Heart right ventricle (tissue), 16 donors: Measurements from ENCODE around the gene PASK. TPM values are rescaled to one million over a fixed set of nuclear protein-coding genes. Genes with fewer than 3 reads are reported as not detected.

Source experiments
- ATAC-seq, 8 donors: fragments of 200-7000 bp; cut with Tn5 transposase; one replicate each; pipeline ENCODE4 v1.9.1; 2020; ENCODE audit warnings: mild to moderate bottlenecking in 8 of 8, moderate library complexity in 8 of 8, moderate number of reproducible peaks in 1 of 8
- DNase-seq, 2 donors: peaks; one replicate each; pipeline ENCODE4 v3.0.0-alpha.2; 2020
- H3K27ac ChIP-seq, 10 donors: fragments of 200-600 bp; sonication (generic) in 2 of 10; one replicate each; pipeline versions ENCODE4 v1.5.0 to v1.8.0; 2020 to 2022; ENCODE audit warnings: mild to moderate bottlenecking in 3 of 10
- H3K27me3 ChIP-seq, 7 donors: fragments of 200-600 bp; one replicate each; pipeline ENCODE4 v1.8.0; 2021 to 2022; ENCODE audit warnings: mild to moderate bottlenecking in 2 of 7
- H3K36me3 ChIP-seq, 9 donors: fragments of 200-600 bp; sonication (generic) in 1 of 9; one replicate each; pipeline versions ENCODE4 v1.5.0 to v1.8.0; 2020 to 2022; ENCODE audit warnings: mild to moderate bottlenecking in 2 of 9
- H3K4me1 ChIP-seq, 9 donors: fragments of 200-600 bp; sonication (generic) in 1 of 9; one replicate each; pipeline versions ENCODE4 v1.5.0 to v1.8.0; 2020 to 2022; ENCODE audit warnings: mild to moderate bottlenecking in 4 of 9
- H3K4me3 ChIP-seq, 10 donors: fragments of 200-600 bp; sonication (generic) in 2 of 10; one replicate each; pipeline versions ENCODE4 v1.5.0 to v1.8.0; 2020 to 2022; ENCODE audit warnings: mild to moderate bottlenecking in 7 of 10, moderate library complexity in 2 of 10
- H3K9me3 ChIP-seq, 11 donors: fragments of 200-600 bp in 10 of 11; sonication (generic) in 2 of 11; one replicate each; pipeline versions ENCODE4 v1.5.0 to v1.8.0; 2013 to 2022; ENCODE audit warnings: mild to moderate bottlenecking in 2 of 11, control low read depth in 1 of 11, moderate library complexity in 1 of 11
- WGBS, 2 donors: extraction: QIAGEN DNeasy Blood & Tissue Kit; methylation state at CpG; one replicate each; pipeline ENCODE4 v1.1.7; 2013; ENCODE audit warnings: inconsistent platforms in 1 of 2; 5-methylcytosine and 5-hydroxymethylcytosine counted together
- intact Hi-C, 10 donors: fragments of 100-400 bp; cut with DNase I; formaldehyde crosslinking; loops; one replicate each; pipeline versions ENCODE4 v1.11.1 to v1.14.2; 2022
- polyA plus RNA-seq, 2 donors: library from polyadenylated mRNA; stranded (reverse); fragments of 200-250 nt; gene quantifications; one replicate each; pipeline ENCODE4 v1.2.3, GENCODE V29; 2013
- total RNA-seq, 10 donors: library from RNA; stranded (reverse); fragmentation: NEBNext Ultra II Directional in 3 of 10; extraction: Animal tissue kit (Norgen Biotek cat#: 25700) in 3 of 10; gene quantifications; one replicate each; pipeline versions ENCODE4 v1.2.1 to v1.2.4, GENCODE V29; 2021 to 2023
- TF ChIP-seq, protein P1 (sequence below), 9 donors: fragments of 200-600 bp; sonication (generic) in 2 of 9; IDR thresholded peaks; one replicate each; pipeline versions ENCODE4 v1.5.0 to v1.8.0; 2021 to 2022; ENCODE audit warnings: antibody characterized with exemption in 9 of 9, mild to moderate bottlenecking in 5 of 9, moderate library complexity in 1 of 9
- donor health status: Arrhythmogenic right ventricular cardiomyopathy.
- donor health status: ischemic (EF 13 %, LVEDD 7.1; RV severe dilation, severe dysfunction).
- donor health status: healthy with polysubstance abuse.
- donor health status: DM: no; HTN: yes; CAD: no.
- donor health status: DM: no; HTN: no; CAD: no.
- donor health status: ischemic (EF 25% LVEDD 6.9; RV normal size, moderate dysfunction).
- donor health status: ischemic (EF 25% LVEDD 5.7; RV mildly dilated, moderate dysfunction).
- donor health status: healthy.
- donor health status: DM: yes; HTN: yes; CAD: no.
- donor health status: Ischemic cardiomyopathy.
- donor health status: ischemic (EF 35%, LVEDD 5.7; RV mildly dilated, moderate dysfunction).
- donor health status: nonischemic (EF 11% LVEDD 7.7; RV severe dilation, severe dysfunction).
- donor health status: DM: yes; HTN: yes; CAD: no.
- donor health status: PGD.
- donor health status: ischemic (EF 29% LVEDD 5.4; RV normal size, mild dysfunction).
- donor health status: nonischemic (EF 23%, LVEDD 6.1; RV moderate dilation, normal function).

The PASK gene
- total and polyA plus RNA-seq, 12 donors = 0.93 to 4.5 (median 1.5) TPM

DNA sequence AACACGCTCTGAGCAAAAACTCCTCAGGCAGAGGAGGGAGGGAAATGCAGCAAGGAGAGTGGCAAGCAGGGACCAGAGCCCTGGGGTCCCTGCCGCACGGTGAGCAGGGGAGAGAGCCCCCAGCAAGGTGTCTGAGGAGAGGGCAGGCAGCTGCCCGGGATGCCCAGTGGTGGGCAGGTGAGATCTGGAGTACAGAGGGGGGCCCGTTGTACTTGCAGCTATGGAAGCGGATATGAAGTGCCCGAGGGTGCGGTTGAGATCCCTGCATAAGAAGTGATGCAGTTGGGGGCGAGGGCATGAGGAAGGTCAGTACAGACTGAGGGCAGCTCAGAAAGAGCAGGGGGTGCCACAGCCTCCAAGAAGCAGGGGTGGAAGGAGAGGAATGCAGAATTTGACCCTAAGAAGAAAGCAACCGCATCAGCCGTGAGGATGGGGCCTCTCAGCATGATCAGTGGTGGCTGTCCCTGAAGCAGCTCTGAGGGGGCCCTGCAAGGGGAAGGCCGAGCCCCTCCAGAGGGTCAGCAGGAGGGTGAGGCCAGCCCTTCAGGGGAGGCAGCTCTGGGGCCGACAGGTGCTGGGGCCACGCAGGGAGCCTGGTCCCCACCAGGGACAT lies 76.6 kb downstream of the PASK start:
- WGBS, 2 donors = 74 to 81% methylated on average over 14 of the region's 14 CpGs
- ATAC-seq (no peak), DNase-seq (no peak)
- intact Hi-C loops = loop anchor here in 3 of 10 donors (10.0 kb wide), 1 partner anchor 218 kb away; no protein-coding TSS in a partner anchor
- H3K9me3 ChIP-seq = no peaks in the 10 kb centered on the region
- peaks cover 0 to 79% (median 11%) of the 10 kb centered on the region in 9 donors for H3K36me3 ChIP-seq
- H3K4me1 ChIP-seq = no peaks in the 10 kb centered on the region
- no peaks in the 10 kb centered on the region for H3K27me3 ChIP-seq
- TF ChIP-seq, protein P1, sequence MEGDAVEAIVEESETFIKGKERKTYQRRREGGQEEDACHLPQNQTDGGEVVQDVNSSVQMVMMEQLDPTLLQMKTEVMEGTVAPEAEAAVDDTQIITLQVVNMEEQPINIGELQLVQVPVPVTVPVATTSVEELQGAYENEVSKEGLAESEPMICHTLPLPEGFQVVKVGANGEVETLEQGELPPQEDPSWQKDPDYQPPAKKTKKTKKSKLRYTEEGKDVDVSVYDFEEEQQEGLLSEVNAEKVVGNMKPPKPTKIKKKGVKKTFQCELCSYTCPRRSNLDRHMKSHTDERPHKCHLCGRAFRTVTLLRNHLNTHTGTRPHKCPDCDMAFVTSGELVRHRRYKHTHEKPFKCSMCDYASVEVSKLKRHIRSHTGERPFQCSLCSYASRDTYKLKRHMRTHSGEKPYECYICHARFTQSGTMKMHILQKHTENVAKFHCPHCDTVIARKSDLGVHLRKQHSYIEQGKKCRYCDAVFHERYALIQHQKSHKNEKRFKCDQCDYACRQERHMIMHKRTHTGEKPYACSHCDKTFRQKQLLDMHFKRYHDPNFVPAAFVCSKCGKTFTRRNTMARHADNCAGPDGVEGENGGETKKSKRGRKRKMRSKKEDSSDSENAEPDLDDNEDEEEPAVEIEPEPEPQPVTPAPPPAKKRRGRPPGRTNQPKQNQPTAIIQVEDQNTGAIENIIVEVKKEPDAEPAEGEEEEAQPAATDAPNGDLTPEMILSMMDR (IDR thresholded peaks at IDR 0.05) = no peak
- no peak overlapping the region for H3K4me3 ChIP-seq
- H3K27ac ChIP-seq = no peak overlapping the region

DNA sequence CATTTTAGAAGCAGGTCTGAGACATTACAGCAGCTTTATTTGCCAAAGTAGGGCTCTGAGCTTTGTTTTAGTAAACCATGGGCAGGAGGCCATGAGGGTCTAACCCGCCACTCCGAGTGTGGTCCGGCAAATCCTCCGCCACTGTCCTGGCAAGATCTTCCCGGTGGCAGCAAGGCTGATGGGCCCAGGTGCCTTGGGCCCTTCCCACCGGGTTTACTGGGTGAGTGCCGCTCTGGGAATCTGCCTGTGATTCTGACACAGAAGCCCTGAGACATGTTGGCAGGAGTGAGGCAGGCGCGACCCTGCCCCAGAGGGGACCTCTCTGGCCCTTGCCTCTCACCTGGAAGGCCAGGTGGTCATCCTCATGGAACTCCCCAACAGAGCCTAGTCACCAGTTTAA lies 77.1 kb downstream of the PASK start:
- intact Hi-C loops = loop anchor here in 3 of 10 donors (10.0 kb wide), 1 partner anchor 217 kb away; no protein-coding TSS in a partner anchor
- DNase-seq (no peak), ATAC-seq (no peak)
- H3K27me3 ChIP-seq = no peaks in the 10 kb centered on the region
- WGBS, 2 donors = 83 to 95% methylated on average over 9 of the region's 9 CpGs
- no peaks in the 10 kb centered on the region for H3K4me1 ChIP-seq
- H3K9me3 ChIP-seq = no peaks in the 10 kb centered on the region
- H3K36me3 ChIP-seq = peaks cover 0 to 84% (median 11%) of the 10 kb centered on the region in 9 donors
- H3K4me3 ChIP-seq = no peak overlapping the region
- no peak overlapping the region for H3K27ac ChIP-seq
- TF ChIP-seq, protein P1 (IDR thresholded peaks at IDR 0.05) = no peak

DNA sequence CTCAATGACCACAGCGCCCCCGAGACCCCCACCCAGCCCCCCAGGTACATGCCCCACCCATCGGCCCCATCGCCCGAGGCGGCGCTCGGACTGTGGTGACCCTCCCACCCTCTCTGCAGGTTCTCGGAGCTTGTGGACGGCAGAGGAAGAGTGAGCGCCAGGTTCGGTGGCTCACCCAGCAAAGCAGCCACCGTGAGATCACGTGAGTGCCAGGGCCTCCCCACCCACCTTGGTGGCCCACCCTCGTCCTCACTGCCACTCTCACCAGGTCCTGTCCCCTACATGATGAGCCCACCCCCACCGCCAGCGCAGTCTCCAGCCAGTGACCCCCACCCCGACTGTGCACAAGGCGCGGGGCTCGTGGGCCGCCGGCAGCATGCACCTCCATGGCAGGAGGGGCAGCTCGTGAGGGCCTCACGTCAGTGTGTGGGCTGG lies 77.6 kb downstream of the PASK start:
- no peak overlapping the region for H3K4me3 ChIP-seq
- peaks cover 0 to 89% (median 11%) of the 10 kb centered on the region in 9 donors for H3K36me3 ChIP-seq
- no peak overlapping the region for H3K27ac ChIP-seq
- ATAC-seq (no peak), DNase-seq (no peak)
- WGBS, 2 donors = 91 to 92% methylated on average over 19 to 25 of the region's 25 CpGs
- TF ChIP-seq, protein P1 (IDR thresholded peaks at IDR 0.05) = no peak
- no peaks in the 10 kb centered on the region for H3K9me3 ChIP-seq
- intact Hi-C loops = loop anchor here in 3 of 10 donors (10.0 kb wide), 1 partner anchor 217 kb away; no protein-coding TSS in a partner anchor
- H3K4me1 ChIP-seq = no peaks in the 10 kb centered on the region
- no peaks in the 10 kb centered on the region for H3K27me3 ChIP-seq

DNA sequence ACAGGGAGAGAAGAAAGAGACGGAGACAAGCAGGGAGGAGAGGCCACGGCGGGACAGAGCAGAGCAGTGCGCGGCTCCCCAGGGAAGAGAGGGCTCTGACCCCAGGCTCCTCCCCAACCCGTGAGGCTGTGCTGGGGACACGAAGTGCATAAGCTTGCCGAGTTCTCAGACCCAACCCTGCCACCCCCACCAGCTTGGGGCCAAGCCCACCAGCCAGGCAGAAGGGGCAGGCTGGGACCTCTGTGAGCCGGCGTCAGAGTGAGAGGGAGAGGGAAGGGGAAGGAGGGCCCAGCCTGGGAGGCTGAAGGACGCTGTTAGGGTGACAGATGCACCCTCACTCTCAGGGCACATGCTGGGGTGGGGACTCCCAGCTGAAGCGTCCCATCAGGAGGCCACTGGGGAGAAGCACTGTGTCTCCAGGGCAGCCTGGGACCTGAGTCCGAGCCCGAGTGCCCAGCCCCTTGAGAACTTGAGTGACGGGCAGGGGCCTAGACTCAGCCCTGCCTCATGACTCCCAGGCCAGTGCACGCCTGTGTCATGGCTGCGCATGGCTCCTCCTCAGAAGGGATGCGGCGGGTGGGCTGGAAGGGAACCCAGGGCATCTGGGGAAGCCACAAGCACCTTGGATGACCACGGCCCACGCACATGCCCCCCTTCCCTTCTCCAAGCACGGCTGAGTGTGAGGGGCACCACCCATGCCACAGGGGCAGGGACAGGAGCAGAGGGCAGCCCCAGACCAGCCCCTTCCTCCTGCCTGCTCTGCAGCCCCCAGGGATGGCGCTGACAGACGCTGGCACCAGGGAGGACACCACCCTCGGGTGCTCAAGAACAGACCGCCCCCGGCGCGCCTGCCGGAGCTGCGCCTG lies 78.2 kb downstream of the PASK start:
- DNase-seq = no peak
- TF ChIP-seq, protein P1 (IDR thresholded peaks at IDR 0.05) = no peak
- Histone ChIP-seq H3K27ac (no peak overlapping the region), H3K36me3 (peaks cover 0 to 92% (median 11%) of the 10 kb centered on the region in 9 donors), H3K4me1 (no peaks in the 10 kb centered on the region), H3K9me3 (no peaks in the 10 kb centered on the region), H3K4me3 (no peak overlapping the region), H3K27me3 (no peaks in the 10 kb centered on the region)
- 79 to 83% methylated on average over 31 of the region's 31 CpGs for WGBS, 2 donors
- intact Hi-C loops = loop anchor here in 3 of 10 donors (10.0 kb wide), 1 partner anchor 216 kb away; no protein-coding TSS in a partner anchor
- ATAC-seq = no peak
